H1 (cell line): ENCODE results near the gene SV2A. TPM values are rescaled to one million over a fixed set of nuclear protein-coding genes. Genes with fewer than 3 reads are reported as not detected.
A peak's percentile ranks its signal among the peaks of the same experiment; 100 is the strongest.
"Not testable (repeated sequence)": the region's sequence is repeated elsewhere in the genome, so short reads cannot be mapped to it uniquely, and the experiment has no call there.

Experiments
- CTCF ChIA-PET: fragments of 300-600 bp; sonication (Branson Sonifier 250); formaldehyde crosslinking; loops from one replicate; lab custom pipeline; 2021; ENCODE audit not compliant: partially characterized antibody; lab: Charles Lee
- POLR2A ChIA-PET: fragments of 300-600 bp; sonication (Branson Sonifier 250); formaldehyde crosslinking; loops from one replicate; lab custom pipeline; 2021; ENCODE audit warnings: inconsistent platforms; ENCODE audit not compliant: partially characterized antibody; lab: Charles Lee
- DNase-seq, 2 experiments: peaks; one replicate each; pipeline versions ENCODE4 v3.0.0 to v3.0.0-alpha.2; 2010 to 2022; ENCODE audit warnings: low spot score in 2 of 2, low read depth in 1 of 2, mixed read lengths in 1 of 2
- FAIRE-seq: peaks from 2 replicates; lab custom pipeline; 2011; peaks lifted over from hg19 to GRCh38; lab: Jason Lieb, UNC
- H2AFZ ChIP-seq: 2 replicates; pipeline ENCODE4 v1.8.1; 2012; ENCODE audit warnings: low read length, inconsistent platforms
- H2AK5ac ChIP-seq: 2 replicates; pipeline ENCODE4 v1.6.1; 2013; ENCODE audit warnings: low read depth, low read length
- H2BK120ac ChIP-seq: replicated peaks from 2 replicates; pipeline ENCODE3; 2013; ENCODE audit warnings: low read depth, low read length, inconsistent platforms
- H2BK12ac ChIP-seq: 2 replicates; pipeline ENCODE4 v1.6.1; 2013; ENCODE audit warnings: low read depth, low read length
- H2BK15ac ChIP-seq: 2 replicates; pipeline ENCODE4 v1.6.1; 2013; ENCODE audit warnings: low read length
- H2BK20ac ChIP-seq: 2 replicates; pipeline ENCODE4 v1.6.1; 2013; ENCODE audit warnings: low read length
- H2BK5ac ChIP-seq: 2 replicates; pipeline ENCODE4 v1.6.1; 2013; ENCODE audit warnings: low read depth, low read length
- H3K14ac ChIP-seq: 2 replicates; pipeline ENCODE4 v1.6.1; 2013; ENCODE audit warnings: inconsistent platforms; ENCODE audit not compliant: insufficient read length
- H3K18ac ChIP-seq: 2 replicates; pipeline ENCODE4 v1.6.1; 2013; ENCODE audit warnings: low read length; ENCODE audit errors: extremely low read depth
- H3K23ac ChIP-seq: 2 replicates; pipeline ENCODE4 v1.6.1; 2013; ENCODE audit warnings: inconsistent platforms; ENCODE audit not compliant: insufficient read length
- H3K23me2 ChIP-seq: 2 replicates; pipeline ENCODE4 v1.6.1; 2013; ENCODE audit warnings: low read depth, low read length
- H3K27ac ChIP-seq: 2 replicates; pipeline ENCODE4 v1.6.1; 2011; ENCODE audit warnings: low read depth, low read length, inconsistent platforms
- H3K27me3 ChIP-seq, 4 experiments: replicated peaks in 1 of 4; 1 replicate in 1 of 4; 2 replicates in 3 of 4; pipeline versions ENCODE4 v1.6.1 to v1.8.1; 2011 to 2013; ENCODE audit warnings: low read length in 3 of 4, mild to moderate bottlenecking in 3 of 4, inconsistent platforms in 2 of 4, mixed read lengths in 2 of 4, moderate library complexity in 1 of 4; ENCODE audit not compliant: control insufficient read depth in 3 of 4, insufficient read depth in 3 of 4; ENCODE audit errors: extremely low read depth in 1 of 4
- H3K36me3 ChIP-seq, 4 experiments: 2 replicates each; pipeline versions ENCODE4 v1.6.1 to v1.8.1; 2011 to 2013; ENCODE audit warnings: mild to moderate bottlenecking in 4 of 4, low read length in 3 of 4, moderate library complexity in 2 of 4, control low read depth in 1 of 4, inconsistent platforms in 1 of 4; ENCODE audit not compliant: insufficient read depth in 4 of 4, control insufficient read depth in 2 of 4
- H3K4ac ChIP-seq: replicated peaks from 2 replicates; pipeline ENCODE3; 2013; ENCODE audit warnings: low read length, low read depth, mixed read lengths, inconsistent platforms; ENCODE audit not compliant: insufficient read length
- H3K4me1 ChIP-seq, 4 experiments: replicated peaks in 1 of 4; 1 replicate in 1 of 4; 2 replicates in 3 of 4; pipeline versions ENCODE4 v1.6.1 to v1.8.1; 2011 to 2013; ENCODE audit warnings: low read length in 3 of 4, inconsistent platforms in 2 of 4, mixed read lengths in 1 of 4; ENCODE audit not compliant: insufficient read depth in 4 of 4, control insufficient read depth in 3 of 4
- H3K4me2 ChIP-seq, 2 experiments: 2 replicates each; pipeline versions ENCODE4 v1.6.1 to v1.8.1; 2011 to 2013; ENCODE audit warnings: low read depth in 2 of 2, low read length in 2 of 2, control low read depth in 1 of 2, inconsistent platforms in 1 of 2, mild to moderate bottlenecking in 1 of 2; ENCODE audit not compliant: insufficient read depth in 1 of 2
- H3K4me3 ChIP-seq, 4 experiments: fragments of 200-600, 300-600 bp in 1 of 4; sonication (generic), shearing (Covaris generic), sonication (Bioruptor Twin) in 1 of 4; 2 replicates each; pipeline versions ENCODE4 v1.5.1 to v1.8.1; 2011 to 2016; ENCODE audit warnings: low read length in 4 of 4, low read depth in 3 of 4, control low read depth in 2 of 4, inconsistent platforms in 2 of 4, mild to moderate bottlenecking in 2 of 4, mixed read lengths in 1 of 4, moderate library complexity in 1 of 4; ENCODE audit not compliant: insufficient read depth in 2 of 4; ENCODE audit errors: extremely low read depth in 1 of 4
- H3K56ac ChIP-seq: replicated peaks from 2 replicates; pipeline ENCODE3; 2013; ENCODE audit warnings: low read depth, mild to moderate bottlenecking, mixed read lengths, low read length, inconsistent platforms; ENCODE audit not compliant: insufficient read length
- H3K79me1 ChIP-seq: 2 replicates; pipeline ENCODE4 v1.6.1; 2013; ENCODE audit warnings: low read depth, low read length, control low read depth
- H3K79me2 ChIP-seq, 2 experiments: 2 replicates each; pipeline versions ENCODE4 v1.6.1 to v1.8.1; 2012 to 2013; ENCODE audit warnings: low read length in 2 of 2, mild to moderate bottlenecking in 2 of 2, inconsistent platforms in 1 of 2; ENCODE audit not compliant: insufficient read depth in 2 of 2, control insufficient read depth in 1 of 2
- H3K9ac ChIP-seq, 4 experiments: replicated peaks in 1 of 4; 1 replicate in 1 of 4; 2 replicates in 3 of 4; pipeline versions ENCODE4 v1.6.1 to v1.8.1; 2011 to 2013; ENCODE audit warnings: low read depth in 3 of 4, low read length in 3 of 4, control low read depth in 2 of 4, mild to moderate bottlenecking in 2 of 4, moderate library complexity in 2 of 4, inconsistent platforms in 1 of 4; ENCODE audit errors: extremely low read depth in 1 of 4
- H3K9me3 ChIP-seq, 2 experiments: 2 replicates each; pipeline versions ENCODE4 v1.6.1 to v1.8.1; 2012 to 2013; ENCODE audit warnings: mild to moderate bottlenecking in 2 of 2, moderate library complexity in 2 of 2, control low read depth in 1 of 2, inconsistent platforms in 1 of 2, low read depth in 1 of 2, low read length in 1 of 2, mixed read lengths in 1 of 2; ENCODE audit not compliant: insufficient read depth in 2 of 2
- H4K20me1 ChIP-seq, 2 experiments: replicated peaks in 1 of 2; 2 replicates each; pipeline versions ENCODE3 to v1.8.1; 2011 to 2013; ENCODE audit warnings: inconsistent platforms in 2 of 2, low read length in 2 of 2, mild to moderate bottlenecking in 1 of 2; ENCODE audit not compliant: insufficient read depth in 2 of 2, control insufficient read depth in 1 of 2
- H4K5ac ChIP-seq: 2 replicates; pipeline ENCODE4 v1.6.1; 2013; ENCODE audit warnings: low read length, low read depth, mixed read lengths, inconsistent platforms; ENCODE audit not compliant: insufficient read length
- H4K8ac ChIP-seq: 2 replicates; pipeline ENCODE4 v1.8.0; 2013; ENCODE audit warnings: mild to moderate bottlenecking, moderate library complexity, low read length, inconsistent platforms; ENCODE audit not compliant: insufficient read depth; ENCODE audit errors: extremely low read depth
- H4K91ac ChIP-seq: replicated peaks from 2 replicates; pipeline ENCODE3; 2013; ENCODE audit warnings: low read length, mixed read lengths, inconsistent platforms; ENCODE audit not compliant: insufficient read length
- WGBS, 2 experiments: shearing (Covaris generic) in 1 of 2; methylation state at CpG; one replicate each; pipeline versions ENCODE4 v1.1.6 to v1.1.7; 2013 to 2015; ENCODE audit warnings: low lambda C conversion rate in 2 of 2, mixed read lengths in 2 of 2, inconsistent platforms in 1 of 2, low coverage in 1 of 2, missing lambda C conversion rate in 1 of 2; ENCODE audit not compliant: insufficient replicate concordance in 2 of 2, insufficient coverage in 1 of 2, insufficient read length in 1 of 2; ENCODE audit errors: extremely low coverage in 1 of 2, missing lambda C conversion rate in 1 of 2; 5-methylcytosine and 5-hydroxymethylcytosine counted together
- polyA plus RNA-seq, 7 experiments: library from polyadenylated mRNA; depleted of rRNA in 3 of 7; stranded (reverse) in 5 of 7; unstranded in 2 of 7; fragments of >200 nt in 5 of 7; fragments of 200-250 nt in 2 of 7; gene quantifications; 1 replicate in 5 of 7; 2 replicates in 1 of 7; 4 replicates in 1 of 7; pipeline versions ENCODE4 v1.2.1 to v1.2.3, GENCODE V29; 2011 to 2013; ENCODE audit warnings: missing spikeins in 2 of 7, mixed read lengths in 2 of 7
- total RNA-seq: library from RNA; stranded (reverse); fragmentation: NEBNext Ultra II Directional; extraction: Animal tissue kit (Norgen Biotek cat#: 25700); gene quantifications from 2 replicates; pipeline ENCODE4 v1.2.1, GENCODE V29; 2021

Gene SV2A
- total and polyA plus RNA-seq, 2 of the 8 experiments (the other 6 are each of a cell fraction or from before 2014, with no cell fraction given) = 41.8 to 51.8 TPM

DNA sequence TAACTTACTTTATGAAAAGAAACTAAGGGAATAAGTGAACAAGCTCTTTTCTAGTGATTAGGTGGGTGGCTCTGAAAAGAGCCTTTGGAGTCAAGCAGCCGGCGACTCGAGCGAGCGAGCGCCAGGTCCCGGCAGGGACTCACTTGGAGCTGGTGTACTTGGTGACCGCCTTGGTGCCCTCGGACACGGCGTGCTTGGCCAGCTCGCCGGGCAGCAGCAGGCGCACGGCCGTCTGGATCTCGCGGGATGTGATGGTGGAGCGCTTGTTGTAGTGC, 31.6 kb downstream of the SV2A start:
- H3K36me3 ChIP-seq, FAIRE-seq, H3K14ac ChIP-seq, H4K5ac ChIP-seq, H4K20me1 ChIP-seq, H3K23ac ChIP-seq, H3K9me3 ChIP-seq, H3K4me1 ChIP-seq, H4K91ac ChIP-seq, H2BK12ac ChIP-seq, H3K56ac ChIP-seq, H2AFZ ChIP-seq, H4K8ac ChIP-seq, H3K27me3 ChIP-seq, CTCF ChIA-PET, H3K4ac ChIP-seq, DNase-seq, H3K79me2 ChIP-seq, H2BK120ac ChIP-seq, H2BK20ac ChIP-seq, H3K79me1 ChIP-seq, H2AK5ac ChIP-seq, H2BK15ac ChIP-seq, H3K18ac ChIP-seq: not testable (repeated sequence)
- Histone ChIP-seq H3K23me2 (peaks cover 21% of the 10 kb centered on the region), H3K4me2 (peak overlapping the region; percentile 83 to 87; a peak in 3 of 4 replicates), H3K9ac (peak overlapping the region; percentile 88 to 98 (median 92)), H3K4me3 (peak overlapping the region; percentile 70 to 86 (median 78)), H3K27ac (peak overlapping the region; percentile 90), H2BK5ac (peak overlapping the region; percentile 53)
- 2% methylated on average over 19 of the region's 19 CpGs; no CpG with 5 or more reads in 1 of the 2 experiments for WGBS, 2 experiments
- POLR2A ChIA-PET = interaction anchor here (0.7 to 8.5 kb wide), 31 partner anchors 8 to 1727 kb away, joined by 3 to 278 read pairs (median 19); partner anchors contain the start of genes BOLA1, MTMR11, OTUD7B and PLEKHO1
